GM23248 (cell line): Measurements from ENCODE around the gene MMAA.

ENCODE experiments used
- EZH2 ChIP-seq: fragments of 200-600 bp; sonication (generic); IDR thresholded peaks from 2 replicates; pipeline ENCODE4 v1.6.1; 2018; ENCODE audit warnings: antibody characterized with exemption, mild to moderate bottlenecking; ENCODE audit not compliant: insufficient read depth, poor library complexity, severe bottlenecking
- EZH2phosphoT487 ChIP-seq: fragments of 200-600 bp; sonication (generic); IDR thresholded peaks from 2 replicates; pipeline ENCODE4 v1.6.1; 2018; ENCODE audit warnings: antibody characterized with exemption, moderate library complexity, mild to moderate bottlenecking, low read depth; ENCODE audit not compliant: insufficient read depth

GRCh38 chr4:145680902-145681301 is 61.7 kb downstream of the MMAA start:
- TF ChIP-seq EZH2 (no peak), EZH2phosphoT487 (no peak)
